CD4-positive, alpha-beta T cell treated with Interleukin-10 for 1 hour (primary cell): ENCODE data around the gene MED4.

ENCODE experiments used
- DNase-seq: peaks from one replicate; pipeline ENCODE4 v3.0.0-alpha.2; 2020

Gene MED4, protein sequence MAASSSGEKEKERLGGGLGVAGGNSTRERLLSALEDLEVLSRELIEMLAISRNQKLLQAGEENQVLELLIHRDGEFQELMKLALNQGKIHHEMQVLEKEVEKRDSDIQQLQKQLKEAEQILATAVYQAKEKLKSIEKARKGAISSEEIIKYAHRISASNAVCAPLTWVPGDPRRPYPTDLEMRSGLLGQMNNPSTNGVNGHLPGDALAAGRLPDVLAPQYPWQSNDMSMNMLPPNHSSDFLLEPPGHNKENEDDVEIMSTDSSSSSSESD

DNA sequence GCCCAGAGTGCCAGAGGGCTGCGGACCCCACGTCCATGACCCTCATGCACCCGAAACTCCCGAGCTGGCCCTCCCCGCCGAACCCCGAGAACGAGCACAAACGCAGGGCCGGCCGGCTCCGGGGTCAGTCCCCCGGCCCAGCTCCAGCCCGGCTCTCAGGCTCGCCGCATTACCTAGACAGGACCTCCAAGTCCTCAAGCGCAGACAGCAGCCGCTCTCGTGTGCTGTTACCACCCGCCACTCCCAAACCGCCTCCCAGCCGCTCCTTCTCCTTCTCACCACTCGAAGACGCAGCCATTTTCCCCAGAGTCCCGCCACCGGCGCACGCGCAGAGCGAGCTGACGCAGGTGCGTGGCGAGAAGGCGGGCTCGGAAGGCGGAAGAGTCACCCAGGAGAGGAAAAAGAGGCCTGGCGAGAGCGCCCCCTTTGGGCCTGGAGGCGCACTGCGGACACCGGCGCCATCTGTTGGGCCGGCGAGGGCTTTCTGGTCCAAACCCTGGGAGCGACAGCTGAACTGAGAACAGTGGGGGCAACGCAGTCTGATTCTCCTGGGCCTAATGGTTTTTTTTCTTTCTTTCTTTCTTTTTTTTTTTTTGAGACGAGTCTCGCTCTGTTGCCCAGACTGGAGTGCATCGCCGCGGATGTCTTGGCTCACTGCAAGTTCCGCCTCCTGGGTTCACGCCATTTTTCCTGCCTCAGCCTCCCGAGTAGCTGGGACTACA, at the start of gene MED4:
MED4 (minus strand) TSS at position 324 of the 722 bp plus-strand sequence; CDS start at position 298, 26 bp downstream.
- peak; percentile 98 for DNase-seq

DNA sequence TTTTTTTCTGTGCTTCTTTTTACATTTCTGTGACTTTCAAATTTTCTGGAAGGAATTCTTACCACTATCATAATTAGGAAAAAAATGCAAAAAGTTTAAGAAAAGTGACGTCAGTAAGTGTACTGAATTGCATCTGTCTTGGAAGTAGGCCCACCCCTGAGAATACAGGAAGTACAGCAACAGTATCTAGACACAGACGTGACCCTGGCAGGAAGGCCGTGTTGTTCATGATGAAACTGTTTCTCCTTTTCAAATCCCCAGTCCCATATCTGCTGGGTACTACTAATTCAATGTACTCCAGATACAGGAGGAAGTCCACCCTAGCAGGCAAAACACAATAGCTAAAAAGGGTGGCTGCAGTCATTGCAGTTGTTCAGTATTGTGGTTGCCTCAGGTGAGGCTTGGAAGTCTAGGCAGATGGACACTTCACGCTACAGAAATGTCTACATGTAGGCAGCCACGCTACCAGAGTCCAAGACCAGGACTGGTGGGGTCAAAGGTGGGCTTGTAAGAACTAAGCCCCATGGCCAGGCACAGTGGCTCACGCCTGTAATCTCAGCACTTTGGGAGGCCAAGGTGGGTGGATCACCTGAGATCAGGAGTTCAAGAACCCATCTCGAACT, 49.6 kb upstream of the MED4 start:
- DNase-seq = peak; percentile 39

DNA sequence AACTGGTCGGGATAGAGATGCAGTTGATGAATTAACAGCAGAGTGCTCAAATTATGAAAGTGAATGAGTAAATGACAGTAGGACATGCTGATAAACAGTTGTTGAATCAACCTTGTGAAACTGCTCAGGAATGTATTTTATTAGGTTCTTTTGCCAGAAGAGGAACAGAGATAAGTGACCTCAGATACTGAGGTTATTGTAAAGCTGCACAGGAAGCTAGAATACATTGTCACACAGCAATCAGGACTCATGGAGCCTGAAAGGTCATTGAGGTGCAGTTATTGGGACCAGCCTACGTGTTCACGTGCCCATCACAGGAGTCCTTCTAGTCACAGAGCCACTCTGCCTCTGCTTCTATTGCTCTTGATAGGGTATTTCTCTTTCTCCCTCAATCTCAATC, 47.5 kb upstream of the MED4 start:
- peak; percentile 9 for DNase-seq

GRCh38 chr13:48138270-48138669, 43.4 kb upstream of the MED4 start:
- no peak for DNase-seq

DNA sequence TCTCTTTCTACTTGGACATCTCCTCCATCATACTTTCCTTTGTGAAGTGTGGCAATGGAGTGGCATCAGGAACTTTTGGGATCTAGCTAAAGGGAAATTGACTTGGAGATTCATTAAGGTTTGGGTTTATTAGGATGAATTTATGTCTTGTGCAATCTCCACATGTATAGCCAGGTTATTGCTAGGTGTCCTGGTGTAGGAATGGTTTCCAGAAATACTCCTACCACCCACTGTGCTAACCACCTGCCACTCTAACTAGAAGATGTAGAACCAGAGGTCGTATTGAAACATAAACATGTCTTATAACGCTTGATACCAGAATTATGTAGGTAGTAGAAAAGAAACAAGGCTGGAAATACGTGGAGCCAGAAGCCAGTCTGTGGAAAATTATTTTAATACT, 38.1 kb upstream of the MED4 start:
- DNase-seq = no peak

DNA sequence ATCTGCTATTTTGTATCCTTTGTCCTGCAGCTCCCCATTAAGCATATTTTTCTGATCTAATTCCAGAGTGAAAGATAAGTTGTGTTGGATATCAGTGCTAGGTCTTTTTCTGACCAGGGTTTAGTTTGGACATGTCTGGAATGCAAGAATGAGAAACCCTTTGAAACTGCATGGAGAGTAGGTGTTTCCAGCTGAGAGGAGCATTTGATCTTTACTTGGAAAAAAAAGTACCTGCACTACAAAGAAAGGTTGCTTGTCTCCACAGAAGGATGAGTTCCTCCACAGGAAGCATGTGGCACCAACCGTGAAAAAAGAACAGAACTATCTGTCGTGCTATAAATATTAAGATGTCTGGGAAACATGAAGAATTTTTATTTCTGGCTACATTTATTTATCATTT, 36.6 kb upstream of the MED4 start:
- DNase-seq = no peak

DNA sequence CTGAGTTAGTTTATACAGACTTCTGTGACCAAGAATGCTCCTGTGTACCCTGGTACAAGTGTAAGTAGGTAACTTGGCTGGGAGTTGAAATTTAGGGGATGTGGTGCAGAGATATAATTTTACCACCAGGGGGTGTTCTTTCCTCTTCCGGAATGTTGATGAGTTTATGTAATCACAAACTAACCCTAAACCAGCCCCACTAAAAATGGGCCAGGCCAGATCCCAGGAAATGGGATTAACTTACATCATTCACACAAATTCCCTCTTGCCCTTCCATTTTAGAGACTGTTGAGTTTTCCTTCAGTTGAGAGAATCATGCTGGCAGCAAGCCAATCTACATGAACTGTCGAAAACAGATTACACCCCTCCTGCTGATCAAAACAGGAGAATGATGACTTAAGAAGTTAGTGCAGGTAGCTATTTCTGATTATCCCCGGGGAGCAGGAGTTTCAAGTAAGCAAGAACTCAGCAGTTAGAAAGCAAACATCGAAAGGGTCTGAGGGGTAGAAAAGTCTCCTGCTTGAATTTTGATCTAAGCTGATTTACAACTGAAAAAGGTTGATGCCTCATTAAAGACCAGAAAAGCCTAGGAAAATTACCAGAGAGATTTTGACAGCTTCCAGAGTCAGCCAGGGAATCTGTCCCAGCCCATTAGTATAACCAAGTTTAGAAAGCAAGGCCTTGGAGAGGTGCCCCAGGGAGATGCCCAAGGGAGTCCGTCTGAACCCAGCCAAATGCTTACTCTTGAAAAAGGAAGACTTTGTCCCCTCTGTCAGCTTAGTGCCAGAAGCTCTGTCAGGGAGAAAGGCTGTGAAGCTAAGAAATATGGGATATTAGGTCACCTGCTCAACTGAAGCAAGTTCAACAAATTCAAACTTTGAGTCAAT, 32.3 kb upstream of the MED4 start:
- peak; percentile 82 for DNase-seq

GRCh38 chr13:48125794-48126228, 30.9 kb upstream of the MED4 start:
- no peak for DNase-seq

- DNase-seq = no peak
Measured at GRCh38 chr13:48123812-48124211, 28.9 kb upstream of the MED4 start.

GRCh38 chr13:48121733-48122132, 26.8 kb upstream of the MED4 start:
- DNase-seq = no peak

GRCh38 chr13:48120241-48120640, 25.3 kb upstream of the MED4 start:
- DNase-seq = no peak

GRCh38 chr13:48118030-48118429, 23.1 kb upstream of the MED4 start:
- no peak for DNase-seq

- no peak for DNase-seq
Measured at GRCh38 chr13:48116808-48117207, 21.9 kb upstream of the MED4 start.

DNA sequence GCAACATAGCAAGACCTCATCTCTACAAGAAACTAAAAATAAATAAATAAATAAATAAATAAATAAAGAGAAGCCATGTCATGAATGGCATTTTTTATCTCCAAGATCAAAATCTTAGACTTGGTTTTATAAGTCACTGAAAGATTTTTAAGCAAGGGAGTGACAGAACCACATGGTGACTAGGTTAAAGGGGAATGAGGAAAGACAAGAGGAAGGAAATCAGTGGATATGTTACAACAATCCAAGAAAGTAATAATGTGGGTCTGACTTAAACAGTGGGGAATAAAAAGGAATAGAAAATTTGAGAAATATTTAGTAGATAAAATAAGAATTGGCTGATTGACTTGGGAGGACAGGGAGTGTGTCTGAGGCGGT, 18.8 kb upstream of the MED4 start:
- no peak for DNase-seq

DNA sequence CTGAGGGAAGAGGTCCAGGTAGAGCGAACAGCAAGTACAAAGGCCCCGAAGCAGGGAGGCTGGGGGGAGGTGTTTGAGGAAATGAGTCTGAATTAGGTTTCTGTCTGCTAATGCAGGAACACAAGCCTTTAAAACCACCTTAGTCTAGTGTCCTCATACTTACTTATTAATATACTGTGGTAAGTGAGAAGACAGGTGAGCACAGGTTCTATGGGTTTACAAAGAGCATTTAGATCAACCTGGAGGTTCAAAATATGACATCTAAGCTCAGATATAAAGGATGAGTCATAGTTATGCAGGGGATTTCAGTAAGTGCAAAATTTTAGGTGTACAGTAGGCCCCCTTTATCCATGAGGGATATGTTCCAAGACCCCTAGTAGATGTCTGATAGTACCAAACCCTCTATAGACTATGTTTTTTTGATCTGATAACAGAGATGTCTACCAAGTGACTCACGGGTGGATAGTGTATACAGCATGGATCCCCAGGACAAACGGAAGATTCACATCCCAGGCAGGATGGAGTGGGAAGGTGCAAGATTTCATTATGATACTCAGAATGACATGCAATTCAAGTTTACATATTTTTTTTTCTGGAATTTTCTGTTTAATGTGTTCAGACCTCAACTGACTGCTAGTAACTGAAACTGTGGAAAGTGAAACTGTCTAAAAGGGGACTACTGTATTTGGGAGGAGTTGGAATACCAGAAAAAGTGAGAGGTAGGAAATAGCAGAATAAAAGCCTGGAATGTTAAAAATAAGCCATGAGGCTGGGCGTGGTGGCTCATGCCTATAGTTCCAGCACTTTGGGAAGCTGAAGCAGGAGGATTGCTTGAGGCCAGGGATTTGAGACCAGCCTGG, 18.2 kb upstream of the MED4 start:
- no peak for DNase-seq

DNA sequence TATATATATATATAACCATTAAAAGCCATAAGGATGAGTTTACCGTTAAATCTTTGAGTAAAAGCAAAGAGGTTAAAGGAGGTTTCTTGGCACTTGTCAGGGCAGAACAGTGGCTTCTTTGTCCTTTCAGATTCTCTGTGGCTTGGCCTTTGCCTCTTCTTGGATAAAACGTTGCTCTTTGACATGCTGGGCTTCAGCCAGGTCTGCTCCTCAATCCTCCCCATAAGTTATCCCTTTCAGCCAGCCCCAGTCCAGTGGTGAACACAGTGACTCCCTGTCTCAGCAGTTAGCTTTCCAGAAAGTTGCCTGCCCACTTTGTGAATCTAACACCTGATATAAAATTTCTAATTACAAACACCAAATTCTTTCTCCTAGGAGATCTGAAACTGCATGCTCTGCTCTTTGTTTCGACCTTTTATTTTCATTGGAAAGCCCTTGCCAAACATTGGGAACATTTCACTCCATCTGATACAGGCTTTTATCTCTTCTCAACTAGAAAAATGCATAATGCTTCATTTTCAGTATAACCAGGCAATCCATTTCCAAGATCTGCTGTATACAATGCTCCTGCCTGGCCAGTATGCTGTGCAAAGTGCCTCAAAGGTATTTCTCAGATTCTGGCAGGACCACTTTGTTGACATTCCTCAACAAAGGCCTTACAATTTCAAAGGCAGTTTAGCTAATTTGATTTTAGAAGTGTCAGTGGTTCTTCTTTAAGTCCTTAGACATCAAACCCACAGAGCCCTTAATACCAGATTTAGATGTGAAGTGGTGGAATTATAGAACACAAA, 16.2 kb upstream of the MED4 start:
- DNase-seq = no peak

- DNase-seq = no peak
Measured at GRCh38 chr13:48110132-48110868, 15.4 kb upstream of the MED4 start.

- DNase-seq = no peak
Measured at GRCh38 chr13:48108106-48108505, 13.2 kb upstream of the MED4 start.

GRCh38 chr13:48097793-48098192, 2.9 kb upstream of the MED4 start:
- DNase-seq = no peak

- DNase-seq = no peak
Measured at GRCh38 chr13:48096670-48097069, 1.8 kb upstream of the MED4 start.

- DNase-seq = no peak
Measured at GRCh38 chr13:48094404-48094780, 512 bp downstream of the MED4 start.
